T47D (cell line): ENCODE measurements around the gene PPP1R12B.
"Not testable (repeated sequence)": the region's sequence is repeated elsewhere in the genome, so short reads cannot be mapped to it uniquely, and the experiment has no call there.

Experiments used
- DNase-seq, 2 experiments: peaks; one replicate each; pipeline versions ENCODE4 v3.0.0 to v3.0.0-alpha.2; 2011 to 2012; ENCODE audit warnings: low read depth in 1 of 2, low spot score in 1 of 2
- JUND ChIP-seq: IDR thresholded peaks from 2 replicates; pipeline ENCODE4 v1.6.1; 2012; ENCODE audit warnings: low read depth
- in situ Hi-C: cut with HindIII; loops from 2 replicates; pipeline ENCODE4 v1.10.0; 2016; ENCODE audit warnings: low sequenced_read_pairs, low pct_unique_long_range_greater_than_20kb

The PPP1R12B gene

GRCh38 chr1:202590975-202591411 lies 242.5 kb downstream of the PPP1R12B start:
- in situ Hi-C loops = no loop called here
- DNase-seq = no peak
- TF ChIP-seq JUND = no peak

- in situ Hi-C loops = no loop called here
- no peak for TF ChIP-seq JUND
- DNase-seq = no peak
Observed at GRCh38 chr1:202591515-202591914, 243.0 kb downstream of the PPP1R12B start.

- no peak for TF ChIP-seq JUND
- DNase-seq = no peak
- in situ Hi-C loops = no loop called here
Observed at GRCh38 chr1:202592146-202592545, 243.6 kb downstream of the PPP1R12B start.

DNA sequence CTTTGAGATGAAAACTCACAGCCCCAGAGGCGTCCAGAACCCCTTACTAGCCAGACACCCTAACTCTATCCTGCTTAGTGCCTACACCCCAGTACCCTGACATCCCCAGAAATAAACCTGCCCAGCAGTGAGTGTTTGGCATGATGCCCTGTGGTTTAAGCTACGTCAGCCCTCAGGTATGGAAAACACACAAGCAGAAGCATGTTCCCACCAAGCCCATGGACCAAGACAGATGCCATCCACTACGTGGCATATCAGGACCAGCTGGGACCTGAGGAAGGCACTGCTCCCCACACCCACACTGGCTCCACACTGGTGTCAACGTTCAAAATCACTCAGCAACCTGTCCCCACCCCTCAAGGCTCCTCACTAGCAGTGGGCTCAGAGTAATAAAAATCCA lies 245.3 kb downstream of the PPP1R12B start:
- in situ Hi-C loops = no loop called here
- no peak for TF ChIP-seq JUND
- DNase-seq = peak in 1 of 2 experiments; percentile 54

DNA sequence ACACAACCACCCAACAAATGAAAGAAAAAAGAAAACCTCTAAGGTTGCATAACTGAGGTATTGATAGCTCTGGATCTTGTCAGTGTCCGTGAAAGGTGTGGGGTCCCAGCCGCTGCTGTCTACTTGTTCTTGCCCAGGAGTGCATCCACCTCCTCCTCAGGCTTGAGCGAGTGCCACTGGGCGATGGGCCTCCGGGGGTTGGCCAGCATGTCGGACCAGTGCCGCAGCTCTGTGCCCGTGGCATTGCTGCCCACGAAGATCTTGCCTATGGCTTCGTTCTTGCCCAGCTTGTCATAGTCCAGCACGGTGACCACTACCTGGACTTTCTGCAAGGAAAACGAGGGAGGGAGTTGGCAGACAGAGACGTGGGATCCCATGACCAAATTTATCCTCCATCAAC lies 248.1 kb downstream of the PPP1R12B start:
- DNase-seq = no peak
- in situ Hi-C loops = no loop called here
- TF ChIP-seq JUND = no peak

DNA sequence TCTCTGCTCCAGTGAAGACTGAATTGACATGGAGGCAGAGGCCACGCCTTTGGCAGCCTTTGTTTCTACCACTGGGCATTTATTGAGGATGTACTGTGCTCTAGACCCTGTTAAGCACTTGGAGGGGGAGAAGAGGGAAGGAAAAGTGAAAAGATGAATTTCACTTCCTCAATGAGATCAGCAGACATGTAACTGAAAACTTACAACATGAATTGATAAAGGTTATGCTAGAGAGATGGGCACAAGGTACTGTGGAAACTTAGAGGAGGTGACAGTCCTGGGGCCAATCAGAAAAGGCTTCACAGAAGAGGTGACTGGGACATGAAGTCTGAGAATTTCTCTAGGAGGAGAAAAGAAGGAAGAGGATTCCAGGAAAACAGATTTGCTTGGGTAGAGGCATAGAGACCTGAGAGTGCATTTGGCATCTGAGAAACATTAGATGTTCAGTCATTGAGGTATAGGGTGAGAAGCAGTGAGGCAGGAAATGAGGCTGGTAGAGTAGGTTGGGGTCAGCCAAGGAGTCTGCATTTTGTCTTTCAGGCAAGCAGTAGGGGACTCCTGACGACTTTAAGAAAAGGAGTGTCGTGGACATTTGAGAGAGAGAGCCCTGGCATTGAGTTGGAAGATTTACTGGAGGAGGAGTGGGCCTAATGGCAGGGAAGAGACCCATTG lies 248.7 kb downstream of the PPP1R12B start:
- no peak for DNase-seq
- no peak for TF ChIP-seq JUND
- in situ Hi-C loops = no loop called here

GRCh38 chr1:202599669-202600431 lies 251.4 kb downstream of the PPP1R12B start:
- in situ Hi-C loops = no loop called here
- DNase-seq = peak; percentile 78 to 83
- no peak for TF ChIP-seq JUND

DNA sequence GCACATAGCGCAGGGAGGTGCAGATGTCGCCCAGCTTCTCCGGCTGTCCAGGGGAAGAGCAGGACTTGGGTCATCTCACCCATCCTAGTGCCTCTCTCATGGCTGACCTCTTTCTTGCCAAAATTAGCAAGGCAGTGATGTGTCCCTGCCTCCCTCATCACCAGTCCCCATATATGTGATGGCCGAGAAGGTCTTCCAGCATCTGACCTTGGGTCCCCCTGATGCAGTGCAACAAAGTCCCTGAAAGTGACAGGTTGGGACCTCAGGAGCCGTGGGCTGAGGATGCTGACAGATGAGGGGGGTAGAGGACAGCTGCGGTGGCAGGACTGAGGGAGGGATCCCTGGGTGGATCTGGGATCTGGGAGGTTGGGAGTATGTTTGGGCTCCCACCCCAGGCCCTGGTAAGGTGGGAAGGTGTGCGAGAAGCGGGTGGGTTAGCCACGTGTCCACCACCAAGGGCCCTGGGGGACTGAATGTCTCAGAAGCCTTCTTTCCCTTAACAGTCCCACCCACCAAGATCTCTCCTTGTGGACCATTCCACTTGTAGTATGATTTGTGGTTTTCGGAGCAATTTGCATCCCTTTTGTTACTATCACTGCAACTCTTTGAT lies 252.0 kb downstream of the PPP1R12B start:
- DNase-seq = no peak
- TF ChIP-seq JUND = no peak
- in situ Hi-C loops = no loop called here

DNA sequence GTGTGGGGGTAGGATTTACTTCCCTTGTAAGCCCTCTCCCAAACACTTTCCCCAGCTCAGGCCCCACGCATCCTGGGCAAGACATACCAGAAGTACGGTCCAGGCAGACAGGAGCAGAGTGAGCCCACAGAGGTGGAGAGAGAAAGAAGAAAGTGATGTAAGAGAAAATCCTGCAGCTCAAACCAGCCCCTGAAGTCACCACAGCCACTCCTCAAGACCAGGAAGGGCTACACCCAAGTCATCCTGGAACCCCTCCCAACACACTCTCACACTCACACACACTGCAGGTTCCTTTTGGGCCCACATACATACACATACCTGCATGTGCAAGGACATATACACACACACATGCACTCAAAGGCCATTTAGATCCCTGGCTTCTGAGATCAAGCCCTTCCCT lies 254.9 kb downstream of the PPP1R12B start:
- in situ Hi-C loops = no loop called here
- no peak for TF ChIP-seq JUND
- DNase-seq = no peak

GRCh38 chr1:202605515-202605914 lies 257.0 kb downstream of the PPP1R12B start:
- DNase-seq = no peak
- in situ Hi-C loops = no loop called here
- no peak for TF ChIP-seq JUND

GRCh38 chr1:202612036-202612435 lies 263.5 kb downstream of the PPP1R12B start:
- DNase-seq = not testable (repeated sequence)

GRCh38 chr1:202613571-202613970 lies 265.1 kb downstream of the PPP1R12B start:
- in situ Hi-C loops = no loop called here
- TF ChIP-seq JUND = no peak
- no peak for DNase-seq

More at GRCh38 chr1:202612036-202612435, 263.5 kb downstream of the PPP1R12B start:
- in situ Hi-C loops = not testable (repeated sequence)

GRCh38 chr1:202614363-202615207 lies 266.1 kb downstream of the PPP1R12B start:
- peak in 1 of 2 experiments; percentile 40 for DNase-seq
- in situ Hi-C loops = not testable (repeated sequence)

DNA sequence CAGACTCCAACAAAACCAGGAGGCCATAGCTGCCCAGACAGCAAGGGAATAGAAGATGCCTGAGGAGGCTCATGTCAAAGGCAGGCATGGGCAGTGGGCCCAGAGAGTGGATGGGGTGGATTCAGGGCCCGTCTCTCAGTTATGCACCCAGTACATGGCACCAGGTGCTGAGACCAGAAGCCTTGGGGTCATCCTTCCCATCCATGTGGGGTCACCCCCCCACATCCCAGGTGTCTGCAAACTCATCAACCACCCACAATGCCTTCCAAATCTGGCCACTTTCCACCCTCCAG lies 266.7 kb downstream of the PPP1R12B start:
- in situ Hi-C loops, DNase-seq: not testable (repeated sequence)
